ENCODE measurements around the gene NPR1.
A peak's percentile ranks its signal among the peaks of the same experiment; 100 is the strongest.

The NPR1 gene

DNA sequence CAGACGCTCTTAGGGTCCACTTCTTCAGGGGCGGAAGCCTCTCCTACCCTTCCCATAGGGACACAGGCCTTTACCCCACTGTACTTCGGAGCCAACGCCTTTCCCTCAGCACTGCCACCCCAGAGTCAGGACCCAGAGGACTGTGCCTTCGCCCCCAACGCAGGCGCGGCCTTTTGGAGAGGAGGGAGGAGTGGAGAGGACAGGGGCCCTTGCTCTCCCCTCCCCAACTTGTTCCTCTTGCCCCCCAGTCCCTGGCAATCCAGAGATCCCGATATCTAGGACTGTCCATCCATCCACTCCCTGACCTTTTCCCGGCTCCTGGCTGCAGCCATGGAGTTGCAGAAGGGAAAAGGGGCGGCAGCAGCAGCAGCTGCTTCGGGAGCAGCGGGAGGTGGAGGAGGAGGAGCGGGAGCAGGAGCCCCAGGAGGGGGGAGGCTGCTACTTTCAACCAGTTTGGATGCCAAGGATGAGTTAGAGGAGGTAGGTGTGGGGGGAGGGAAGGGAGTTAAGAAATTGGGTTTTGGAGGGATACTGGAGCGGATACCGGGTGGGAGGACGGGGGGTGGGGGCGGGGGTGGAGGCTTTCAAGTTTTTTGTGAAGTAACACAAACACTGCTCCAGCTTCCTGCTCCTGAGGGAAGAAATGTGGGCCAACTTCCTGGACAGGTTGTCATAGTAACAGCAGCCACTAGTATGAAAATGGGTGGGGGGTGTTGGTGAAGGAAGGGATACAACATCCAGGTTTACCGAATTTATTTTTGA is 50.0 kb downstream of the NPR1 start:
- DNase-seq: peak; percentile 11 to 48 (median 34)

DNA sequence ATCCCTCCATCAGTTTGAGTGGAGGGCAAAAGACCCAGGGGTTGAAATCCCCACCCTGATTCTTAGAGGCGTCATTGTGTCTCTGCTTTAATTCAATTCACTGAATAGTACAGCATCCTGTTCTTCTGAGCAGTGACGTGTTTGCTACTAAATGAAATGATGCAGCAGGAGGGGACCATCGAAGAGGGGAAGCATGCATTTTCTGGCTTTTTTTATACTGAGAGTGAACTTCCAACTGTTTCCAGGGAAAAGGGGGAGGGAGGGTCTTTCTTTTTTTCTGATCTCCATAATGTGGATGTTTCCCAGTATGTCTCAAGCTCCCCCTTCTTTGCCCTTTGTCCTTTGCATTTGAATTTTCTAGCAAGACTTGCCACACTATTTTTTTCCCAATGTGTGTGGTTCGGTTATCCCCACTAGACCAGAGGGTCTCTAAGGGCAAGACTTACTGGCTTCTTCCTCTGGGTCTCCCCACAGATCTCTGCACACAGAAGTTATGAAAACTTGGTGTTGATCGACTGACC is 52.0 kb downstream of the NPR1 start:
- DNase-seq: no peak

DNA sequence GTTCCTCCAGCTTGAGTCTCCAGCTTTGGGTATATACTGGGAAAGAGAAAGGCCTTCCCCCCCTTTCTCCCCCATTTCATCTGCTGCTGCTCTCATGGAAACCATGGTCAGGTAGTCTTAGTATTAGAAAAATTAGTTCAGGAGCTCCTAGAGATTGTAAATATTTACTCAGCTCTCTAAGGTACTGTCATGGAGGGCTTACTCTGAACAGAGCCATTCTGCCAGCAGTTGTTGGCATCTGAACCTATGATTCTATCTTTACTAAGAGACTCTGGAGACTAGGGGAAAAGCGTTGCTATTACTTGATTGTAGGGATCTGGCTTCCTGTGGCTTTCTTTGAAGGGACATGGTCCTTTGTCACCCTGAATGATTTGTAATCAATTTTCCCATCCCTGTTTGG is 55.5 kb downstream of the NPR1 start:
- DNase-seq: no peak

DNA sequence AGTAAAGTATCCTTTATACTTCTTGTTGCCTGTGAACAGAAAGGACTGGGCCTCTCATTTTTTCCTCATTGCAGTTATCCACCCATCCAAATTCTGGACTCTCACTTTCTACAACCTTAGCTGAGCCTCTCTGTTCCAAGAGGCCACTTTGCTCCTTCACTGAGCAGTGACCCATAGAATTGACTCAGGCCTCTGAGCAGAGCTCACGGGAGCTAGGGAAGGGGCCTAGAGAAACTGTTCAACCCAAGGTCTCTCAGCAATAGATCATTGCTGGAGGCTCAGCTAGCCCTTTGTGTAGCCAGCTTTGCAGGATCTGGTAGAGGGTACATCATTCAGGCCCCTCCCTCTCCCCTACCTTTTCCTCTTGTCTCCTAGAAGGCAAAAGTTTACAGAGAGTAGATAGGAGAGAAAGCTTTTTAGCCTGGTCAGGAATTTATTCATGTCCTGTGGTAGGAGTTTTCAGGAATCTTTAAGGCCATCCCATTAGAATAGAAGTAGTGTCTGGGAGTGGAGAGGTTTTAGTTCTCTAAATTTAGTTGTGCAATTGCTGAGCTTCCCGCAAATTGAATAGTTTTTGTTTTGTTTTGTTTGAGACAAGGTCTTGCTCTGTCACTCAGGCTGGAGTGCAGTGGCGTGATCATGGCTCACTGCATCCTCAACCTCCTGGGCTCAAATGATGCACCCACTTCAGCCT is 56.1 kb downstream of the NPR1 start:
- peak; percentile 43 to 75 (median 60) for DNase-seq

DNA sequence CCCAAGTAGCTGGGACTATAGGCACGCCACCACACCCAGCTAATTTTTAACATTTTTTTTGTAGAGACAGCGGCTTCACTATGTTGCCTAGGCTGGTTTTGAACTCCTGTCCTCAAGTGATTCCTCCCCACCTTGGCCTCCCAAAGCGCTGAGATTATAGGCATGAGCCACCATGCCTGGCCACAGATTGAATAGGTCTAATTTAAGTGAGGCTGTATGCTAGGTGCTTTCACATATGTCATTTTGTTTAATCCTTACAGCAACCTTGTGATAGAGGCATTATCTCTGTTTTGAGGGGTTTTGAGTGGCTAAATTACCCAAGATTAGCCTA is 56.6 kb downstream of the NPR1 start:
- no peak for DNase-seq

DNA sequence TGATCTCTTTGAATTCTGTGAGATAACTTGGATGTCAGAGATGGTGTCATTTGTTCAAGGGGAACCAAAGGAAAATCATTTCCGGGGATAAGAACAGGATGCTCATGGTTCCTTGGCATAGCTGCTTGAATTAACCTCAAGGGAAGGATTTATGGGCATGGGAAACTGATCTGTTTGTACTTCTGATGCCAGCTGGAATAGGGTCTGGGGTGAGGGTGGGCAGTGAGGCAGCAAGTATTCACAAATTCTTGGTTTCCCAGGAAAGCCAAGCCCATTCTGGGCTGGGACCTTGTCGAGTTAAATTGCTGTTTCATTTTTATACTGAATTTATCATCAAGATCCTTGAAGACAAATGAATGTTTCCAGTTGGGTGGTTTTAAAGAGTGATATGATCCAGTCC is 63.5 kb downstream of the NPR1 start:
- no peak for DNase-seq

DNA sequence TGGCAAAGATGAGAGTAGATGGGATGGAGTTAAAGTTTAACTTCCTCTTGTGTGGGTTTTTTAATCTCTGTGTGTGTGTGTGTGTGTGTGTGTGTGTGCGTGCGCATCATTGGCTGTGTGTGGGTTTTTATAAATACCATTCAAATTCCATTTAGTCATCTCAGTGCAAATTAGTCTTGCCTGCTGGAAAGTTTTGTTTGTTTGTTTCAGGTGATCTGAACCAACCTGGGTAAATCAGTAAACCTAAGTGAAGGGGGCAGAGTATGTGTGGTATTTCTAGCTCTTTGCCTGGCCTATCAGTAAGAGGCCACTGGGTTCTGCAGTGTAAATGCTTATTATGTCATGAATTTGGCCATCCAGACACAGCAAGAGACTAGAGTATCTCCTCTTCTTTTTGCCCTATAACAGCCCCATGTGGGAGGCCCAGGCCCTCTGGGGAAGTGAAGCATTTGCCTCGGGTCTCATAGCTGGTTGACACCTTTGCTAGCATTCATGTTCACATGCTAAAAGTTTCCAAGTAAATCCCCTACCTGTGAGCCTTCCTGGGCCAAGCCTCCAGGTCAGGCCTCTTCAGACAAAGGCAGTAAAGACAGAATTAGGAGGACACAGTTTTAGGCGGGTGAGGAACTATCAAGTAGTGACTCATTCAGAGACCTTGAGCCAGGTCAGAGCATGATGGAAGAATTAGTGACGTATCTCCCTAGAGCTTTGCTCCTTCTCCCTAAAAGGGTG is 64.1 kb downstream of the NPR1 start:
- DNase-seq: peak; percentile 48 to 69 (median 58)

Measured in suppressor macrophage (primary cell).